HG03175 (cell line): ENCODE data around the gene CACNA1B.

Source experiments
- ATAC-seq: cut with Tn5 transposase; IDR thresholded peaks from one replicate; pipeline ENCODE4 v1.9.1; 2021; ENCODE audit warnings: mild to moderate bottlenecking, moderate library complexity; ENCODE audit not compliant: unreplicated experiment

CACNA1B gene

DNA sequence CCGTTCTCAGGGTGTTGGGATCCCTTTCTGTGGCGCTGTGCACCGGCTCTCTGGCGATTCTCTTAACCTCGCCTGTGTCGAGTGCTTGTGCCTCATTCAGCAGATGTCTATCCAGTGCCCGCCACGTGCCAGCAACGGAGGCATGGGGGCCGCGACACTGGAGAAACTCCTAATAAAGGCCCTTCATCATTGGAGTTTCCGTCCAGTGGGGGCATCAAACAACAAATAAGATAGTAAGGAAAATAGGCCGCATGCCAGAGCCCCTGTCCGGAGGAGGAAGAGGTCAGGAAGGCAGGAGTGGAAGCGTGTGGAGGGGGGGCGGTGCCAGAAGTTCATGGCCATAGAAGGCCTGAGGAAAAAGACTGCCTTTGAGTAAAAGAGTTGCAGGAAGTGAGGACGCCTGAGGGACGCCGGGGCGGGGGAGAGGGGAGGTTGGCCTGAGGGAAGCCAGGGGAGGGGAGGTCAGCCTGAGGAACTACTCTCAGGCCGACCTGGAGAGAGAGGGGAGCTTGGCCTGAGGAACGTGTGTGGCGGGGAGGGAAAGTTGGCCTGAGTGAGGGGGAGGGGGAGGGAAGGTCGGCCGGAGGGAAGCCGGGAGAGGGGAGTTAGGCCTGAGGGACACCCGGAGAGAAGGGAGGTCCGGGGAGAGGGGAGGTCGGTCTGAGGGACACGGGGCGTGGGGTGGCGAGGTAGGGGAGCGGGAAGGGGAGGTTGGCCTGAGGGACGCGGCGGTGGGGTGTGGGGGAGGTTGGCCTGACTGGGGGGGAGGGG, 82.2 kb downstream of the CACNA1B start:
- ATAC-seq: no peak

DNA sequence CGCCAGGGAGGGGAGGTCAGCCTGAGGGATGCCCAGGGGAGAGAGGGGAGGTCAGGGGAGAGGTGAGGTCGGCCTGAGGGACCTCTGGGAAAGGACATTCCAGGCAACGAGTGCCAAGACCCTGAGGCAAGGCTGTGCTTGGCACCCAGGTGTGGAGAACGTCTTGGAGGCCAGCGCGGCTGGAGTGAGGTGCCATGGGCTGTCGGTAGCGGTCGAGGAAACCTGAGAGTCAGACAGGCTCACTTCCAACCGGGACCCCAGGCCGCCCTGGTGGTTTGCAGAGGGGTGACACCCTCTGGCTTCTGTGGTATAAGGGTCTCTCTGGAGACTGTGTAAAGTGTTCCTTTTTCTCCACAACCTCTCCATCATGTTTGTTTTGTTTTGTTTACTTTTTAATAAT, 82.9 kb downstream of the CACNA1B start:
- no peak for ATAC-seq

- no peak for ATAC-seq
Observed at GRCh38 chr9:137963525-137963924, 85.9 kb downstream of the CACNA1B start.

DNA sequence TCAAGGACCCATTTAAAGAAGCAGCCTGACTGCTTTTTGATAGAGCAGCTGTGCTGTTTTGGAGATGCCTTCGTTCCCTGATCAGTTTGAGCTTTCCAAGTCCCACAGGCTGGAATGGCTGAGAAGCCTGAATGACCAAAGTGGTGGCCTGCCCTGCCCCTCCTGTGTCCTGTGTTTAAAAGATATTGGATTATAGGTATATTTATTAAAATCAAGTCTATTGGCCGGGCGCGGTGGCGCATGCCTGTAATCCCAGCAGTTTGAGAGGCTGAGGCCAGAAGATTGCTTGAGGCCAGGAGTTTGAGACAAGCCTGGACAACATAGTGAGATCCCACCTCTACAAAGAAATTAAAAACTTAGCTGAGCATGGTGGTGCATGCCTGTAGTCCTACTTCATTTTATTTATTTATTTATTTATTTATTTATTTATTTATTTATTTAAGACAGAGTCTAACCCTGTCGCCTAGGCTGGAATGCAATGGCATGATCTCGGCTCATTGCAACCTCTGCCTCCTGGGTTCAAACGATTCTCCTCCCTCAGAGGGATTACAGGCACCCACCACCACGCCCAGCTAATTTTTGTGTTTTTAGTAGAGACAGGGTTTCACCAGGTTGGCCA, 87.7 kb downstream of the CACNA1B start:
- ATAC-seq: no peak

GRCh38 chr9:137967280-137967953, 89.8 kb downstream of the CACNA1B start:
- no peak for ATAC-seq

DNA sequence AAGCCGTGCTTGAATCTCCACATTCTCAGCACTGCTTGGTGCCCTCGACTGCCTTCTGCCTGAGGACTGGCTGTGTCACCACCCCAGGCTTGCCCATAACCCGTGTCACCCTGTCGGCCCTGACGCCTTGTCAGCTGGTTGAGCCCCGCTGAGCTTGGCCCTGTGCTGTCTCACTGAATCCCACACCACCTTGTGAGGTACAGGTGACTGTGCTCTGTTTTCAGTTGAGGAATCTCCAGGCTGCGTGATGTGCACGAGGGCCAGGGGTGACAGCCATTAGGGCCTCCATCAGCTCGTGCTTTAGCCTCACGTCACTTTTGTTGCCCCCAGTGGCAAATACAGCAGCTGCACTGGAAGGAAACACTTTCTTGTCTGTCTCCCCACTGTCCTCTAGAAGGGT, 90.7 kb downstream of the CACNA1B start:
- ATAC-seq: no peak

DNA sequence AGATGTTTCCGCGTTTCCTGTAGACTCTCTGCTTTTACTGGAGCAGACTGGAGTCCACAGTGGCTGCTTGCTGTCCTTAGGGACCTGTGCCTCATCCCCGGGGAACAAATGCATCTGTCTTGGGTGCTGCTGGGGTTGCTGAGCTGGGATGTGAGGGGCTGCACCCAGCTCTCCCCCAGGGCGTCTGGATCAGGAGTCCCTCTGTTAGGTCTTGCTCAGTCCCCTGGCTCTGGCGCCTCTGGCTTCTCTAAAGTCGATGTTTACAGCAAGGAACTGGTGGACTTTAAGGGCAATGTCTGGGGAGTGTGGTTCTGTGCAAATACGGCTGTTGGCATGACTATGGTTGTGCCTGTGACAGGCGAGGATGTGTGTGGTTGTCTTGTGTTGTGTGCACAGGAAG, 91.4 kb downstream of the CACNA1B start:
- ATAC-seq: no peak

DNA sequence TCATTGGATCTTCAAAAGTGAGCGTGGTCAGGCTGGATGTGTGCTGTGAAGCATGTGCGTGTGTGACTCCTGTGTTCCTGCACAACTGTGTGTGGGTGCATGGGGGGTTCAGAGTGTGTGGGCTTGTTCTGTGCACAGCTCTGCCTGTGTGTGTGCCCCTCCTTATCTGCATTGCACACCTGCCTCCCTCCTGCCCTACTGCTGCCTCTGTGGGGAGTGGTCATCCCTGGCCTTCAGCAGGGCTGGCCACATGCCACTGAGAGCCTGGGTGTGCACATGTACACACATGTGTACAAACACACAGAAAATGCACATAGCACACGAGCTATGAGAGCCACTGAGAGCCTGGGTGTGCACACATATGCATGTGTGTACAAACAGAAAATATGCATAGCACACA, 92.1 kb downstream of the CACNA1B start:
- no peak for ATAC-seq

DNA sequence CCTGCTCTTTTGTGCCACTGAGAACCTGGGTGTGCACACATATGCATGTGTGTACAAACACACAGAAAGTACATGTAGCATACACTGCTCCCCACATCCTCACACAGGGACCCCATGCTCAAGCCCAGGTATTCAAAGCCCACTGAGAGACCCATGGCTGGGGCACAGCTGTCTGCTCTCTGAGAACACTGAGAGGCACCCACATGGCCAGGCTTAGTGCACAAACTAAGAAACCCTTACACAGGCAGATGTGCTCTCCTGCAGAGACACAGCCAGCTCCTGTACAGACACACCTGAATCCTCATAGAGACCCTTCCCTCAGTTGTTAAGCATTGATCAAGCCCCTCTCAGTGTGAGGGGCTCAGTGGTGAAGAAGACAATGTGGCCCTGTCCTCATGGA, 92.5 kb downstream of the CACNA1B start:
- ATAC-seq: no peak

- no peak for ATAC-seq
Observed at GRCh38 chr9:137970686-137971476, 93.3 kb downstream of the CACNA1B start.

DNA sequence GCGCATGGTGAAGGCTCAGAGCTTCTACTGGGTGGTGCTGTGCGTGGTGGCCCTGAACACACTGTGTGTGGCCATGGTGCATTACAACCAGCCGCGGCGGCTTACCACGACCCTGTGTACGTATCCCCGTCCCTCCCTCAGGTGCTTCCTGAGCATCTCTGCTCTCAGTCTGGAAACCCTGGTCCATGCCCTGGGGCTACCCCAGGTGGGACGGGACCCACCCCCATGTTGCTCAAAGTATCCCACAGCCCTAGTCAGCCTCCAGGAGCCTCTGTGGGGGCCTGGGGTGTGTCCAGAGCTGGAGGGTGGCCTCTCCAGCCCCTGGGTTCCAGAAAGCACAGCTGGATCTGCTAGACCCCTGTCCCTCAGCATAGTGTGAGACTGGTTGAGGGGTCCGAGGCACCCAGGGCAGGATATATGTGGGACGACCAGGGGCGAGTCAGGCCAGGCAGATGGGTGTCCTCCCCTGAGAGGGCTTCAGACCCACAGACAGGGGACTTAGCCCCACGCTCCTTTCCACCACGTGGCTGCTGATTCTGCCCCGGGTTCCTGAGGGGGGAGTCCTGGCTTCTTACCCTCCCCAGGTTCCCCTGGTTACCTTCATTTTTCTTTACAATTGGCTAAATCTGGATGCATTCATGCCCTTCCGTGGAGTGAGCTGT, 94.0 kb downstream of the CACNA1B start:
- ATAC-seq: no peak

GRCh38 chr9:137972355-137972987, 94.9 kb downstream of the CACNA1B start:
- no peak for ATAC-seq

DNA sequence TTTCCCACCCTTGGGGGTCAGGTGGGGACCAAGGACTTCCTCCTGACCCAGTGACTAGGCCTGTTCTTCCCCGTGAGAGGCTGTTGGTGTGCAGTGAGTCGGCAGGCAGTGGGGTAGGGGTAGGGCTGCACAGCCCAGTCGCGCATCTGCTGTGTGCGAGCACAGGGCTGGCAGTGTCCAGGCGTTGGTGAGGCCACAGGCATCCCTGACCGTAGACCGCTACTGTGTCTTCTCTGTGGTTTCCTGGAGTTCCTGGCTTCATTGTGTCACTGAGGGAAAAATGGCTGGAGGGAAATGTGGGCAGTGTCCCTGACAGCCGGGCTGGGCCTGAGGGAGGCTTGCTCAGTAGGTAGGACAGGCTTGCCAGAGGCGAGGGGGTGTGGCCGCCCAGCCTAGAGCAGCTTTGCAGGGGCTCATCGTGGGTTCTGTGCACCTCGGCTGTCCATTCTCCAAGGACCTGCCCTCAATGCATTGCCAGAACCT, 95.4 kb downstream of the CACNA1B start:
- ATAC-seq: no peak

GRCh38 chr9:137973829-137974416, 96.3 kb downstream of the CACNA1B start:
- no peak for ATAC-seq

DNA sequence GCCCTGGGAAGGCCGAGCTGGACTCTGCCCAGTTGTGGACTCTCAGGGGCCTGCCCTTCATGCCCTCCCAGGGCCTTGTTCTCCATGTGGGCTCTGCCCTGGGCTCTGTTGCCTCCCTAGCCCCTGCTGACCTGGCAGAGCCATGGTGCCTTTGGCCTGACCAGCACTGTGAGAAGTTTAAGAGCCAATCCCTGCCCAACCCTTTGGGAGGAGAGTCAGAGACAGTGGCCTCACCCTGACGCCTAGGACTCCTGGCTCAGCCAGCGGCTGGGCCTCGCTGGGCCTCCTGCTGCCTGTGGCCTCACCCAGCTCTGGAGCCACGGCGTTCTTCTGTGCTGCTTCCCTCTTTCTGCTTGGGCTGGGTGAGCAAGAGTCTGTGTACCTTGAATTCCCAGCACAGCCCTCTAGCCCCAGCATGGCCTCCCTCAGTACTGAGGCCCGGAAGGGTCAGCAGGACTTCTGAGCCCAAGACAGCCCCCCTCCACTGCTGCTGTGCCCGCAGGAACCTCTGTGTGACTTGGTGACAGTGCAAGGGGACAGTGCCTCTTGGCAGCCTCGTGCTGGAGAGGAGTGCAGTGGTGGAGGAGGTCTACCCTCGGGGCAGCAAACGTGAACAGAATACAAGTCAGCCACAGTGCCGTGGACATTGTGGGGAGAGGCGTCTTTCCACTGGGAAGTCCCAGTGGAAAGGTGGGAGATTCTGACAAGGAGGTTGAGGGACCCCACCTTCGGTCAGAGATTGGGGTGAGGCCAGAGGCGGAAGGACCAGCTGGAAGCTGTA, 97.4 kb downstream of the CACNA1B start:
- ATAC-seq: no peak

- ATAC-seq: no peak
Observed at GRCh38 chr9:137975527-137975913, 97.9 kb downstream of the CACNA1B start.

DNA sequence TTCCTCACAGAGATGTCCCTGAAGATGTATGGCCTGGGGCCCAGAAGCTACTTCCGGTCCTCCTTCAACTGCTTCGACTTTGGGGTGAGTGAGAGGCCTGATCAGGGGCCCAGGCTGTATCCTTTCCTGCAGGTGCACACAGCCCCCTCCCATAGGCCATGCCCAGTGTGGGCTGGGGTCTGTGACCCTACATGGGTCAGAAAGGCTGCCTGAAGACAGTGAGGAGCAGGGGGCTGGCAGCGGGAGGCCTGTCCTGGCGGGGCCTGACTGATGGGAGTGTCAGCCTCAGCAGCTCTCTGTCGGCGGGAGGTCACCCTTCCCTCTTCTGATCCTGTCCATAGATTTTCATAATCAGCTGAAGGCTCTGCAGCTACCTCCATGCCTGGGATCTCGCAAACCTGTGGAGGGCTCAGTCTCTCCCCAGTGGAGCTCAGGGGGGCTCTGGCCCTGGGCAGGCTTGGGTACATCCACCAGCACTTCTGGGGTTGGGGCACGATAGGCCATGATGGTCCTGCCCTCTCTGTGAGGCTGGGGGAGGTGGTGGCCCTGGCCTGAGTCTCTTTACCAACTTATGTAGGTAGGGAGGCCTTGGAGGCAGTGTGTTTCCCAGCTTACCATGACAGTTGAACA, 98.5 kb downstream of the CACNA1B start:
- no peak for ATAC-seq

DNA sequence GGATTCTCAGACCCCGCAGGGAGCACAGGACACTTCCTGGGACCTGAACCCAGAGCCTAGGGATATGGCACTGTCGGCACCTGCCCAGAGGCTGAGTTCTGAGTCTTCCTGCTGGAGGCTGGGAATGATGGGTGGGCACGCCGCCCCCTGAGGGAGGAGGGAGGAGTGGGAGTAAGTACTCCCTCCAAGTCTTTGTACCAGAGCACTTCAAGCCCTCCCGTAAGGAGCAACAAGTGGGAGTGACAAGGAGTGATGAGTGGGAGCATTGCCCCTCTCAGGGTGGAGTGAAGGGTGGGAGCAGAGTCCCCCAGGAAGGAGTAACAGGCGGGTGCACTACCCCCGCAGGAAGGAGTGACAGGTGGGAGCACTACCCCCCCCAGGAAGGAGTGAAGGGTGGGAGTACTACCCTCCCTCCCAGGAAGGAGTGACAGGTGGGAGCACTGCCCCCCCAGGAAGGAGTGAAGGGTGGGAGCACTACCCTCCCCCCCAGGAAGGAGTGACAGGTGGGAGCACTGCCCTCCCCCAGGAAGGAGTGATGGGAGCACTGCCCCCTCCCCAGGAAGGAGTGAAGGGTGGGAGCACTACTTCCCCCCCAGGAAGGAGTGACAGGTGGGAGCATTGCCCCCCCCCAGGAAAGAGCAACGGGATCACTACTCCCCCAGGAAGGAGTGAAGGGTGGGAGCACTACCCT, 100.1 kb downstream of the CACNA1B start:
- ATAC-seq: no peak
